Ovary (tissue), 3 donors: ENCODE results near the gene APPL2.

Source experiments
- CTCF ChIP-seq, 3 donors: fragments of 450-650 bp in 2 of 3; fragments of 200-600 bp in 1 of 3; IDR thresholded peaks; one replicate each; pipeline versions ENCODE4 v1.5.1 to v1.8.0; 2016 to 2022; ENCODE audit warnings: antibody characterized with exemption in 3 of 3, mild to moderate bottlenecking in 1 of 3
- POLR2A ChIP-seq: fragments of 450-650 bp; IDR thresholded peaks from one replicate; pipeline ENCODE4 v1.6.1; 2017; ENCODE audit warnings: antibody characterized with exemption, mild to moderate bottlenecking, moderate library complexity
- donor health status: DM: no; HTN: no; CAD: no.

- TF ChIP-seq CTCF (IDR thresholded peaks at IDR 0.05) (no peak), POLR2A (no peak)
Observed at GRCh38 chr12:105233041-105233905, 2.7 kb downstream of the APPL2 start.
